Measurements from ENCODE around the gene SRCIN1.

- TF ChIP-seq POLR2A (IDR thresholded peaks at IDR 0.05) = no peak
- no peak for TF ChIP-seq CTCF (IDR thresholded peaks at IDR 0.05)
Measured at GRCh38 chr17:38592487-38592886, 13.3 kb downstream of the SRCIN1 start.
